ENCODE data around the gene GFPT2. TPM values are rescaled to one million over a fixed set of nuclear protein-coding genes. Genes with fewer than 3 reads are reported as not detected.

GFPT2 gene
- total RNA-seq, 4 donors from 2014 or later: 2.5 to 8.4 (median 3.8) TPM

- TF ChIP-seq, protein P1, sequence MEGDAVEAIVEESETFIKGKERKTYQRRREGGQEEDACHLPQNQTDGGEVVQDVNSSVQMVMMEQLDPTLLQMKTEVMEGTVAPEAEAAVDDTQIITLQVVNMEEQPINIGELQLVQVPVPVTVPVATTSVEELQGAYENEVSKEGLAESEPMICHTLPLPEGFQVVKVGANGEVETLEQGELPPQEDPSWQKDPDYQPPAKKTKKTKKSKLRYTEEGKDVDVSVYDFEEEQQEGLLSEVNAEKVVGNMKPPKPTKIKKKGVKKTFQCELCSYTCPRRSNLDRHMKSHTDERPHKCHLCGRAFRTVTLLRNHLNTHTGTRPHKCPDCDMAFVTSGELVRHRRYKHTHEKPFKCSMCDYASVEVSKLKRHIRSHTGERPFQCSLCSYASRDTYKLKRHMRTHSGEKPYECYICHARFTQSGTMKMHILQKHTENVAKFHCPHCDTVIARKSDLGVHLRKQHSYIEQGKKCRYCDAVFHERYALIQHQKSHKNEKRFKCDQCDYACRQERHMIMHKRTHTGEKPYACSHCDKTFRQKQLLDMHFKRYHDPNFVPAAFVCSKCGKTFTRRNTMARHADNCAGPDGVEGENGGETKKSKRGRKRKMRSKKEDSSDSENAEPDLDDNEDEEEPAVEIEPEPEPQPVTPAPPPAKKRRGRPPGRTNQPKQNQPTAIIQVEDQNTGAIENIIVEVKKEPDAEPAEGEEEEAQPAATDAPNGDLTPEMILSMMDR (IDR thresholded peaks at IDR 0.05): no peak
- TF ChIP-seq POLR2A (IDR thresholded peaks at IDR 0.05): no peak
- intact Hi-C loops (cut with DNase I; ENCODE audit: low total_unique reads): no loop called here
- 57 to 61% methylated on average over 4 of the region's 4 CpGs for WGBS, 2 donors
- no peak overlapping the region for H3K4me3 ChIP-seq (ENCODE audit: low read depth, poor library complexity, severe bottlenecking)
- DNase-seq (ENCODE audit: low spot score in 2 of 2): peak in 1 of 2 donors; percentile 59
Measured at GRCh38 chr5:180333661-180334060, 19.5 kb downstream of the GFPT2 start.

DNA sequence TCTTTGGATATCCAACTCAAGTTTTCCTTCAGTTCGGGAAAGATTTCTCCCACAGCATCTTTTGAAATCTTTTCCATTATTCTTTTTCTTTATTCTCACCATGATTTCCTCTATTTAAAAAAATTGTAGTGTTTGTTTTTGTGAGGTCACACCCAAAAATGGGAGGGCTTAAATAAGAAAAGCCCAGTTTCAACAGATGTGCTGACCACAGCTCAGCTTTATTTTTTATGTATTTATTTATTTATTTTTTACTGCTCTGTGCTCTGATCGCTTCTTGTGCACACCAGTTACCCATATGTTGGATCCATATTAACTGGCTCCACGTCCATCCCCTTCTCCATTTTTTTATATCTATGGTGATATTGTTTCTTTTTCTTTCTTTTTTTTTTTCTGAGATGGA, 20.3 kb downstream of the GFPT2 start:
- DNase-seq (ENCODE audit: low spot score in 2 of 2): no peak
- 55 to 77% methylated on average over 3 of the region's 3 CpGs for WGBS, 2 donors
- H3K4me3 ChIP-seq (ENCODE audit: low read depth, poor library complexity, severe bottlenecking): no peak overlapping the region
- TF ChIP-seq, protein P1 (IDR thresholded peaks at IDR 0.05): no peak
- no peak for TF ChIP-seq POLR2A (IDR thresholded peaks at IDR 0.05)
- intact Hi-C loops (cut with DNase I; ENCODE audit: low total_unique reads): no loop called here

DNA sequence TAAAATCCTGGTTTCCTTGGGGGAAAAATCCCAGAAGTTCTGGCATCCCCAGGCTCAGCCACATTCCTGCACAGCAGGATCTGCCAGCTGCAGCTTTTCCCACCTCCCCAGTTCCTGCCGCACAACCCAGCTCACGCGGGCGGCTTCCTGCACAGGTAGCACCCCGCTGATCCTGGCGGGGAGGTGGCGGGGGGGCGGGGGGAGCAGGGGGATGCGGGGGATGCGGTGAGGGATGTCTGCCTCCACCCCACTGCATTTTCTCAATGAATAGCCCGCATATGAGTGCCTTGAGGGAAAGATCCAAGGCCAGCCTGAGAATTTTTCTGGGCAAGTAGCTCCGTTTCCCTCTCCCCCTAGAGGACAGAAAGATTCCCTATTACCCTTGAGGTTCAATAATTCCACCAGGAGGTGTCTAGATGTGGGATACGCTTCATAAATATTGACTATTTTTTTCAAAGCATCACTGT, 21.1 kb downstream of the GFPT2 start:
- TF ChIP-seq POLR2A (IDR thresholded peaks at IDR 0.05): no peak
- TF ChIP-seq, protein P1 (IDR thresholded peaks at IDR 0.05): no peak
- WGBS, 2 donors: 4 to 13% methylated on average over 12 of the region's 13 CpGs
- intact Hi-C loops (cut with DNase I; ENCODE audit: low total_unique reads): no loop called here
- H3K4me3 ChIP-seq (ENCODE audit: low read depth, poor library complexity, severe bottlenecking): no peak overlapping the region
- DNase-seq (ENCODE audit: low spot score in 2 of 2): no peak

GRCh38 chr5:180331647-180331950, 21.5 kb downstream of the GFPT2 start:
- 37 to 53% methylated on average over 7 of the region's 7 CpGs for WGBS, 2 donors
- intact Hi-C loops (cut with DNase I; ENCODE audit: low total_unique reads): no loop called here
- no peak for TF ChIP-seq POLR2A (IDR thresholded peaks at IDR 0.05)
- TF ChIP-seq, protein P1 (IDR thresholded peaks at IDR 0.05): no peak
- H3K4me3 ChIP-seq (ENCODE audit: low read depth, poor library complexity, severe bottlenecking): no peak overlapping the region
- DNase-seq (ENCODE audit: low spot score in 2 of 2): no peak

- TF ChIP-seq, protein P1 (IDR thresholded peaks at IDR 0.05): no peak
- TF ChIP-seq POLR2A (IDR thresholded peaks at IDR 0.05): no peak
- H3K4me3 ChIP-seq (ENCODE audit: low read depth, poor library complexity, severe bottlenecking): no peak overlapping the region
- peak; percentile 80 to 94 for DNase-seq (ENCODE audit: low spot score in 2 of 2)
- WGBS, 2 donors: 62 to 66% methylated on average over 16 of the region's 16 CpGs
- intact Hi-C loops (cut with DNase I; ENCODE audit: low total_unique reads): no loop called here
Measured at GRCh38 chr5:180330810-180331646, 22.1 kb downstream of the GFPT2 start.

DNA sequence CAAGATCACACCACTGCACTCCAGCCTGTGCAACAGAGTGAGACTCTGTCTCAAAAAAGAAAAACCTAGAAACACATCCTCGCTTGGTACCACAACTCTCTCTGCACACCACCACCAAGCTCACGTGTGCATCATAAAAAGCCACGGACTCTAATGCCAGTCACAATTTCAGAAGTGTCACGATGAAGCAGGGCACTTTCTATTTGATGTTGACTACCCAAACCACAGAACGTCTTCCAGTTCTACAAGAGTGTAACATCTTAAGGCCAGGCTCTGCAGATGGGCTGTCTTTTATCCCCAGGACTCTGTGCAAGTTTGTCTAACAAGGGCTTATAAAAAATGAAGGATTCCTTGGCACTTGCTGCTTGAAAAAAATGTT, 22.9 kb downstream of the GFPT2 start:
- TF ChIP-seq, protein P1 (IDR thresholded peaks at IDR 0.05): no peak
- no peak for TF ChIP-seq POLR2A (IDR thresholded peaks at IDR 0.05)
- intact Hi-C loops (cut with DNase I; ENCODE audit: low total_unique reads): no loop called here
- 73 to 78% methylated on average over 5 of the region's 5 CpGs for WGBS, 2 donors
- DNase-seq (ENCODE audit: low spot score in 2 of 2): no peak
- no peak overlapping the region for H3K4me3 ChIP-seq (ENCODE audit: low read depth, poor library complexity, severe bottlenecking)
